IMR-90 (cell line): ENCODE measurements around the gene VPS8. TPM values are rescaled to one million over a fixed set of nuclear protein-coding genes. Genes with fewer than 3 reads are reported as not detected.

Experiments used
- ATAC-seq: fragments of 200-7000 bp; cut with Tn5 transposase; 2 replicates; pipeline ENCODE4 v1.9.1; 2020; ENCODE audit warnings: low read depth, mild to moderate bottlenecking, moderate library complexity
- BruUV-seq: library from RNA; stranded (reverse); fragments of 400-500 nt; replicated peaks from 2 replicates; lab custom pipeline; 2021; lab: Mats Ljungman, UMichigan
- CTCF ChIA-PET: fragments of 300-600 bp; formaldehyde crosslinking; extraction: SDS; loops from one replicate; lab custom pipeline; 2021; ENCODE audit warnings: antibody characterized with exemption; lab: Yijun Ruan, JAX
- POLR2A ChIA-PET: fragments of 300-600 bp; sonication (Branson Sonifier 250); formaldehyde crosslinking; loops from one replicate; lab custom pipeline; 2022; ENCODE audit warnings: antibody characterized with exemption; ENCODE audit not compliant: unreplicated experiment; lab: Charles Lee
- DNase-seq: peaks from one replicate; pipeline ENCODE4 v3.0.0; 2013
- H2AFZ ChIP-seq: replicated peaks from 2 replicates; pipeline ENCODE3; 2013; ENCODE audit warnings: low read length, mild to moderate bottlenecking; ENCODE audit not compliant: poor library complexity
- H2AK5ac ChIP-seq: 2 replicates; pipeline ENCODE4 v1.6.1; 2013; ENCODE audit warnings: low read depth, low read length, inconsistent platforms
- H2AK9ac ChIP-seq: replicated peaks from 2 replicates; pipeline ENCODE3; 2013; ENCODE audit warnings: mild to moderate bottlenecking, low read depth, low read length, moderate library complexity; ENCODE audit not compliant: poor library complexity
- H2BK120ac ChIP-seq: 2 replicates; pipeline ENCODE4 v1.6.1; 2013; ENCODE audit warnings: low read depth, low read length, inconsistent platforms
- H2BK15ac ChIP-seq: 3 replicates; pipeline ENCODE4 v1.6.1; 2013; ENCODE audit warnings: low read depth, low read length, inconsistent platforms
- H2BK20ac ChIP-seq: 2 replicates; pipeline ENCODE4 v1.6.1; 2013; ENCODE audit warnings: low read depth, mild to moderate bottlenecking, inconsistent platforms, low read length, moderate library complexity
- H2BK5ac ChIP-seq: 2 replicates; pipeline ENCODE4 v1.6.1; 2013; ENCODE audit warnings: mild to moderate bottlenecking, low read depth, low read length, inconsistent platforms; ENCODE audit not compliant: poor library complexity, severe bottlenecking
- H3K14ac ChIP-seq: replicated peaks from 2 replicates; pipeline ENCODE4 v1.6.1; 2013; ENCODE audit warnings: low read depth, low read length, inconsistent platforms
- H3K18ac ChIP-seq: 2 replicates; pipeline ENCODE4 v1.6.1; 2013; ENCODE audit warnings: low read depth, low read length, control low read depth
- H3K23ac ChIP-seq: 2 replicates; pipeline ENCODE4 v1.6.1; 2013; ENCODE audit warnings: low read depth, low read length, inconsistent platforms
- H3K27ac ChIP-seq: 2 replicates; pipeline ENCODE4 v1.5.1; 2013; ENCODE audit warnings: mild to moderate bottlenecking, control low read depth, low read length; ENCODE audit not compliant: insufficient read depth
- H3K27me3 ChIP-seq: 2 replicates; pipeline ENCODE4 v1.6.1; 2013; ENCODE audit warnings: low read length; ENCODE audit not compliant: control insufficient read depth, insufficient read depth
- H3K36me3 ChIP-seq: 2 replicates; pipeline ENCODE4 v1.6.1; 2013; ENCODE audit warnings: low read length, mixed read lengths; ENCODE audit not compliant: control insufficient read depth, insufficient read depth
- H3K4ac ChIP-seq: 2 replicates; pipeline ENCODE4 v1.6.1; 2013; ENCODE audit warnings: low read depth, low read length, inconsistent platforms
- H3K4me1 ChIP-seq: 2 replicates; pipeline ENCODE4 v1.6.1; 2013; ENCODE audit warnings: low read length, mixed read lengths; ENCODE audit not compliant: control insufficient read depth, insufficient read depth
- H3K4me2 ChIP-seq: 2 replicates; pipeline ENCODE4 v1.6.1; 2013; ENCODE audit warnings: low read depth, mild to moderate bottlenecking, control low read depth, low read length, moderate library complexity
- H3K4me3 ChIP-seq: 2 replicates; pipeline ENCODE4 v1.5.1; 2013; ENCODE audit warnings: low read depth, mild to moderate bottlenecking, control low read depth, low read length, moderate library complexity; ENCODE audit not compliant: insufficient read depth
- H3K56ac ChIP-seq: 2 replicates; pipeline ENCODE4 v1.6.1; 2013; ENCODE audit warnings: low read length, inconsistent platforms; ENCODE audit not compliant: insufficient read depth; ENCODE audit errors: extremely low read depth
- H3K79me1 ChIP-seq, 2 experiments: 2 replicates each; pipeline ENCODE4 v1.6.1; 2013; ENCODE audit warnings: low read length in 2 of 2, inconsistent platforms in 1 of 2, low read depth in 1 of 2
- H3K9ac ChIP-seq: 2 replicates; pipeline ENCODE4 v1.6.1; 2013; ENCODE audit warnings: low read depth, low read length, control low read depth
- H3K9me1 ChIP-seq: 2 replicates; pipeline ENCODE4 v1.6.1; 2013; ENCODE audit warnings: low read length, inconsistent platforms; ENCODE audit not compliant: insufficient read depth
- H3K9me3 ChIP-seq: 2 replicates; pipeline ENCODE4 v1.6.1; 2013; ENCODE audit warnings: low read length; ENCODE audit not compliant: control insufficient read depth, insufficient read depth
- H4K20me1 ChIP-seq: 2 replicates; pipeline ENCODE4 v1.6.1; 2013; ENCODE audit warnings: low read length, inconsistent platforms; ENCODE audit not compliant: insufficient read depth
- H4K5ac ChIP-seq: 2 replicates; pipeline ENCODE4 v1.6.1; 2013; ENCODE audit warnings: mild to moderate bottlenecking, low read depth, low read length, control low read depth
- H4K8ac ChIP-seq, 2 experiments: 2 replicates each; pipeline ENCODE4 v1.6.1; 2013; ENCODE audit warnings: low read depth in 2 of 2, low read length in 2 of 2, control low read depth in 1 of 2, inconsistent platforms in 1 of 2
- H4K91ac ChIP-seq: 2 replicates; pipeline ENCODE4 v1.6.1; 2013; ENCODE audit warnings: low read depth, low read length, inconsistent platforms; ENCODE audit not compliant: insufficient read depth
- BHLHE40 ChIP-seq: fragments of 150-350 bp; IDR thresholded peaks from 2 replicates; pipeline ENCODE4 v1.6.1; 2016; ENCODE audit warnings: mild to moderate bottlenecking, low read depth, low read length
- CEBPB ChIP-seq: IDR thresholded peaks from 2 replicates; pipeline ENCODE4 v1.6.1; 2012; ENCODE audit warnings: low read depth, low read length, improper control_type of control experiment
- CHD1 ChIP-seq: IDR thresholded peaks from 2 replicates; pipeline ENCODE4 v1.6.1; 2012; ENCODE audit warnings: low read depth, low read length, improper control_type of control experiment
- CTCF ChIP-seq: conservative IDR thresholded peaks from 2 replicates; pipeline ENCODE4 v1.5.1; 2012; ENCODE audit warnings: mild to moderate bottlenecking, low read depth, low read length, improper control_type of control experiment
- ELK1 ChIP-seq: fragments of 150-350 bp; IDR thresholded peaks from 2 replicates; pipeline ENCODE4 v1.6.1; 2016; ENCODE audit warnings: low read depth, mild to moderate bottlenecking, low read length, moderate library complexity, borderline replicate concordance
- FOS ChIP-seq: fragments of 150-350 bp; IDR thresholded peaks from 2 replicates; pipeline ENCODE4 v1.6.1; 2016; ENCODE audit warnings: low read depth, low read length
- MAFK ChIP-seq: IDR thresholded peaks from 2 replicates; pipeline ENCODE4 v1.6.1; 2012; ENCODE audit warnings: low read depth, low read length, improper control_type of control experiment
- MAZ ChIP-seq: IDR thresholded peaks from 2 replicates; pipeline ENCODE4 v1.6.1; 2012; ENCODE audit warnings: low read depth, mild to moderate bottlenecking, low read length, improper control_type of control experiment, moderate library complexity, borderline replicate concordance
- NFE2L2 ChIP-seq: fragments of 150-350 bp; IDR thresholded peaks from 2 replicates; pipeline ENCODE4 v1.6.1; 2016; ENCODE audit warnings: low read depth, mild to moderate bottlenecking, low read length
- POLR2A ChIP-seq: IDR thresholded peaks from 2 replicates; pipeline ENCODE4 v1.6.1; 2012; ENCODE audit warnings: mild to moderate bottlenecking, low read depth, low read length
- RAD21 ChIP-seq: IDR thresholded peaks from 2 replicates; pipeline ENCODE4 v1.6.1; 2012; ENCODE audit warnings: low read length, improper control_type of control experiment
- RCOR1 ChIP-seq: IDR thresholded peaks from 2 replicates; pipeline ENCODE4 v1.6.1; 2012; ENCODE audit warnings: mild to moderate bottlenecking, low read length, improper control_type of control experiment; ENCODE audit not compliant: insufficient replicate concordance
- RFX5 ChIP-seq: IDR thresholded peaks from 2 replicates; pipeline ENCODE4 v1.8.0; 2012; ENCODE audit warnings: low read depth, mild to moderate bottlenecking, low read length, moderate library complexity
- SMC3 ChIP-seq: fragments of 150-350 bp; IDR thresholded peaks from 2 replicates; pipeline ENCODE4 v1.6.1; 2016; ENCODE audit warnings: low read depth, mild to moderate bottlenecking, antibody characterized with exemption, low read length, moderate library complexity
- USF2 ChIP-seq: fragments of 150-350 bp; IDR thresholded peaks from 2 replicates; pipeline ENCODE4 v1.6.1; 2017; ENCODE audit warnings: mild to moderate bottlenecking, antibody characterized with exemption, low read length, low read depth
- WGBS, 2 experiments: methylation state at CpG; one replicate each; pipeline versions ENCODE4 v1.1.5 to v1.1.7; 2013; ENCODE audit warnings: missing lambda C conversion rate in 2 of 2; ENCODE audit not compliant: insufficient read length in 1 of 2; ENCODE audit errors: extremely low coverage in 2 of 2; 5-methylcytosine and 5-hydroxymethylcytosine counted together
- dilution Hi-C: fragments of 300-500 bp; cut with HindIII; formaldehyde crosslinking; loops from one replicate; pipeline ENCODE4 v1.14.3; 2018; ENCODE audit warnings: low sequenced_read_pairs; ENCODE audit not compliant: unreplicated experiment
- in situ Hi-C: fragments of 300-500 bp; cut with MboI; formaldehyde crosslinking; loops from 3 replicates; pipeline ENCODE4 v1.14.3; 2019; ENCODE audit warnings: low sequenced_read_pairs, inconsistent platforms, mixed read lengths
- intact Hi-C: fragments of 100-400 bp; cut with micrococcal nuclease; formaldehyde crosslinking; loops from 2 replicates; pipeline ENCODE4 v1.10.0; 2022
- polyA plus RNA-seq, 3 experiments: library from polyadenylated mRNA; depleted of rRNA; stranded (reverse); fragments of >200 nt; gene quantifications; 2 replicates each; pipeline ENCODE4 v1.2.3, GENCODE V29; 2012; ENCODE audit warnings: low replicate concordance in 1 of 3
- total RNA-seq: library from RNA; depleted of rRNA; stranded (reverse); fragments of >200 nt; gene quantifications from 2 replicates; pipeline ENCODE4 v1.2.3, GENCODE V29; 2012

The VPS8 gene
- total and polyA plus RNA-seq, 2 of the 4 experiments (the other 2 are of a cell fraction), result 14.0 to 56.1 TPM

GRCh38 chr3:184780981-184781515 is 30.9 kb upstream of the VPS8 start:
- H3K23ac ChIP-seq, result no peak overlapping the region
- H3K18ac ChIP-seq, result no peak overlapping the region
- no peaks in the 10 kb centered on the region for H4K20me1 ChIP-seq
- H3K27ac ChIP-seq, result no peak overlapping the region
- no peak overlapping the region for H3K56ac ChIP-seq
- no peak overlapping the region for H4K91ac ChIP-seq
- ATAC-seq, result no peak
- H2BK15ac ChIP-seq, result peak overlapping the region; percentile 9; the same call in 1 of the 3 replicates
- H4K8ac ChIP-seq, result no peak overlapping the region
- H4K5ac ChIP-seq, result no peak overlapping the region
- WGBS, 2 experiments, result 78% methylated on average over 3 of the region's 6 CpGs; no CpG with 5 or more reads in 1 of the 2 experiments
- BruUV-seq, result no TSS peak
- peaks cover 21% of the 10 kb centered on the region; the same call in 1 of the 2 replicates for H3K9me1 ChIP-seq
- no peaks in the 10 kb centered on the region for H3K36me3 ChIP-seq
- H2BK5ac ChIP-seq, result no peak overlapping the region
- H3K9me3 ChIP-seq, result no peaks in the 10 kb centered on the region
- dilution Hi-C loops (no loop called here), intact Hi-C loops (no loop called here), in situ Hi-C loops (no loop called here)
- peak overlapping the region; percentile 44; the same call in 1 of the 2 replicates for H2BK120ac ChIP-seq
- H3K4me3 ChIP-seq, result no peak overlapping the region
- H2AK9ac ChIP-seq, result no peak overlapping the region
- no peaks in the 10 kb centered on the region for H3K79me1 ChIP-seq
- no peaks in the 10 kb centered on the region for H3K27me3 ChIP-seq
- no peak for TF ChIP-seq RFX5
- no peak for TF ChIP-seq SMC3
- TF ChIP-seq USF2, result no peak
- no peak for TF ChIP-seq RAD21
- TF ChIP-seq CHD1, result no peak
- TF ChIP-seq POLR2A, result no peak
- no peak for TF ChIP-seq BHLHE40
- no peak for TF ChIP-seq ELK1
- no peak for TF ChIP-seq RCOR1
- TF ChIP-seq CEBPB, result no peak
- no peak for TF ChIP-seq MAZ
- no peak for TF ChIP-seq NFE2L2
- no peak for TF ChIP-seq CTCF
- TF ChIP-seq MAFK, result no peak
- TF ChIP-seq FOS, result no peak
- 0 out of 2 replicates have a peak overlapping the region, but pooled peaks have one; percentile 14 for H3K14ac ChIP-seq
- ChIA-PET POLR2A (no interaction called here), CTCF (interaction anchor here (2.0 kb wide), 1 partner anchor 220 kb away, joined by 11 read pairs; the partner anchor contains the start of gene EPHB3)
- H3K4ac ChIP-seq, result peak overlapping the region; percentile 58; the same call in 1 of the 2 replicates
- no peak for DNase-seq
- H3K4me2 ChIP-seq, result no peak overlapping the region
- no peak overlapping the region for H3K9ac ChIP-seq
- H2AK5ac ChIP-seq, result 0 out of 2 replicates have a peak overlapping the region, but pooled peaks have one; percentile 23
- peak overlapping the region; percentile 45 for H2AFZ ChIP-seq
- H2BK20ac ChIP-seq, result 0 out of 2 replicates have a peak overlapping the region, but pooled peaks have one; percentile 82
- H3K4me1 ChIP-seq, result peaks cover 14% of the 10 kb centered on the region
